Measurements from ENCODE around the gene CPLX1. TPM values are rescaled to one million over a fixed set of nuclear protein-coding genes. Genes with fewer than 3 reads are reported as not detected.
"Not testable (repeated sequence)": the region's sequence is repeated elsewhere in the genome, so short reads cannot be mapped to it uniquely, and the experiment has no call there.

CPLX1 gene
- polyA plus RNA-seq, 4 donors: 0.86 to 3.2 (median 1.7) TPM

GRCh38 chr4:781493-782216 is 44.3 kb downstream of the CPLX1 start:
- peak; percentile 97 to 99 (median 98) for DNase-seq (ENCODE audit: low read depth in 4 of 4, low spot score in 3 of 4)

DNA sequence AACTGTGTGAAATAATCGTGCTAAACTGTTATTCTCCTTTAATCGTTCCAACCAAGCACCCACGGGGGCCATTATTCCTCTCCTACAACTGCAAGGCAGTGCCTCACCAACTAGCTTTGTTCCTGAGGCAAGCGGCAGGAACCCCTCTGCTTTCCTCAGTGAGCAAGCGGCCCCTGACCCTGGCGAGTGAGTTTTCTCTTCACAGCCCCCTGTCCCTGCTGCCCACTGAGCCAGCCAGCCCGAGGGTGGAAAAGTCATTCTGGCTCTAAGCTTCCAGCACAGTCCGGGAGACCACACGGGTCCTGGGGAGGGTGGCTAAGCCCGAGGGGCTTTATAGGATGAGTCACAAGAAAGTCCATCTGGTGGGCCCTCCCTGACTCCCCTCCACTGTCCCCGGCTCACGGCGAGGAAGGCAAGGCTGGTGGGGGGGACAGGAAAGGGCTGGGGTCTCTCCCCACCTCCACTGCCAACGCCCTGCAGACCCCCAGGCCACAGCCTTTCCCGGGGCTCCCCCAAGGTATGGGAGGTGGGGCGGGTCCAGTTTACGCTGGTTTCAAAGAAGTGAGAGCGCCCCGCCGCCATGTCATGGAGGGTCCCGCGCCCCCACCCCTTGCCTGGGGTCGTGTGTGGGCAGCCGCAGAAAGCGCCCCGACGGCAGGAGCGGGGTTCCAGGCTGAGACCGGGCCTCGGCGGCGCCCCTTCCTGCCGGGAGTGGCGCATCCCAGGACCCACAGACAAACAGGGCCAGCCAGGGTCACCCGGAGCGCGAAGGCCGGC is 45.0 kb downstream of the CPLX1 start:
- DNase-seq (ENCODE audit: low read depth in 4 of 4, low spot score in 3 of 4): no peak

- not testable (repeated sequence) for DNase-seq (ENCODE audit: low read depth in 4 of 4, low spot score in 3 of 4)
These were observed 45.7 kb downstream of the CPLX1 start for GRCh38 chr4:780255-780654.

- DNase-seq (ENCODE audit: low read depth in 4 of 4, low spot score in 3 of 4): no peak
These were observed 46.4 kb downstream of the CPLX1 start for GRCh38 chr4:779555-779954.

GRCh38 chr4:777520-778262 is 48.2 kb downstream of the CPLX1 start:
- no peak for DNase-seq (ENCODE audit: low read depth in 4 of 4, low spot score in 3 of 4)

DNA sequence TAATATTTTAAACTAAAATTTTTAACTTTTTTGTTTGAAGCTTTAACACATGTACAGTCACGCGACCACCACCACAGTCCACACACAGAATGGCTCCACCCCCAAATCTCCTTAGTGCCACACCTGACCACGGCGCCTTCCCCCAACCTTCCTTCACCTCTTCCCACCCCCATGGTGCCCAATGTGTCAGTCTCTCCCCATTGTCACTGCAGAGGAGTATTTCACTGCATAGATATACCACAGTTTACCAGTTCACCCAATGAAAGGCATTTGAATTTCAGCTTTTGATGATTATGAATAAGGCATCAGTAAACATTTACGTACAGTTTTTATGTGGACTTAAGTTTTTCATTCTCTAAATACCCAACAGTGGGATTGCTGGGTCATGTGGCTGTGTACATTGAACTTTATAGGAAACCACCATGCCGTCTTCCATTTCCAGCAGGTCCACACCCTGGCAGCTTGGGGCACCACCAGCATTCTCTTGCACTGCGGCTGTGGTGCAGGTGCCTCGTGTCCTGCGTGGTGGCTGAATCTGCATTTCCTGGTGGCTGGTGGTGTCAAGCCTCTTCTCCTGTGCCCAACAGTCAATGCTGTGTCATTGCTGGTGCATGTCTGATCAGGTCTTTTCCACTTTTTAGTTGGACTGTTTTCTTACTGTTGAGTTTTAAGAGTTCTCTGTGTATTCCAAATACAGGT is 49.0 kb downstream of the CPLX1 start:
- no peak for DNase-seq (ENCODE audit: low read depth in 4 of 4, low spot score in 3 of 4)

DNA sequence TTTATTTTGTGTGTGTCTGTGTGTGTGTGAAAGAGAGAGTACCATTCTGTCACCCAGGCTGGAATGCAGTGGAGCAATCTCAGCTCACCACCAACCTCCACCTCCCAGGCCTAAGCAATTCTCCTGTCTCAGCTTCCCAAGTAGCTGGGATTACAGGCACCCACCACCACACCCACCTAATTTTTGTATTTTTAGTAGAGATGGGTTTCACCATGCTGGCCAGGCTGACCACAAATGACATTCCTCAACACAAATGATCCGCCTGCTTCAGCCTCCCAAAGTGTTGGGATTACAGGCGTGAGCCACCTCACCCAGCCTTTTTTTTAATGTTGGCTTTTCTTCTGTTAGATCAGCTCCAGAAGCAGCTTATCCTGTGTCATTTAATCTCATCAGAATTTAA is 50.4 kb downstream of the CPLX1 start:
- not testable (repeated sequence) for DNase-seq (ENCODE audit: low read depth in 4 of 4, low spot score in 3 of 4)

DNA sequence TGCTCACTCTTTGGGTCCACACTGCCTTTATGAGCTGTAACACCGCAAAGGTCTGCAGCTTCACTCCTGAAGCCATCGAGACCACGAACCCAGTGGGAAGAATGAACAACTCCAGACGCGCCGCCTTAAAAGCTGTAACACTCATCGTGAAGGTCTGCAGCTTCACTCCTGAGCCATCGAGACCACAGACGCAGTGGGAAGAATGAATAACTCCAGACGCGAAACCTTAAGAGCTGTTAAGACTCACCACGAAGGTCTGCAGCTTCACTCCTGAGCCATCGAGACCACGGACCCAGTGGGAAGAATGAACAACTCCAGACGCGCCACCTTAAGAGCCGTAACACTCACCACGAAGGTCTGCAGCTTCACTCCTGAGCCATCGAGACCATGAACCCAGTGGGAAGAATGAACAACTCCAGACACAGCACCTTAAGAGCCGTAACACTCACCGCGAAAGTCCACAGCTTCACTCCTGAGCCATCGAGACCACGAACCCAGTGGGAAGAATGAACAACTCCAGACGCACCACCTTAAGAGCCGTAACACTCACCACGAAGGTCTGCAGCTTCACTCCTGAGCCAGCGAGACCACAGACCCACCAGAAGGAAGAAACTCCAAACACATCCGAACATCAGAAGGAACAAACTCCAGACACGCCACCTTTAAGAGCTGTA is 51.4 kb downstream of the CPLX1 start:
- DNase-seq (ENCODE audit: low read depth in 4 of 4, low spot score in 3 of 4): not testable (repeated sequence)

- no peak for DNase-seq (ENCODE audit: low read depth in 4 of 4, low spot score in 3 of 4)
These were observed 52.7 kb downstream of the CPLX1 start for GRCh38 chr4:773214-773613.

GRCh38 chr4:772776-773175 is 53.2 kb downstream of the CPLX1 start:
- no peak for DNase-seq (ENCODE audit: low read depth in 4 of 4, low spot score in 3 of 4)

- DNase-seq (ENCODE audit: low read depth in 4 of 4, low spot score in 3 of 4): no peak
These were observed 53.8 kb downstream of the CPLX1 start for GRCh38 chr4:772118-772517.

DNA sequence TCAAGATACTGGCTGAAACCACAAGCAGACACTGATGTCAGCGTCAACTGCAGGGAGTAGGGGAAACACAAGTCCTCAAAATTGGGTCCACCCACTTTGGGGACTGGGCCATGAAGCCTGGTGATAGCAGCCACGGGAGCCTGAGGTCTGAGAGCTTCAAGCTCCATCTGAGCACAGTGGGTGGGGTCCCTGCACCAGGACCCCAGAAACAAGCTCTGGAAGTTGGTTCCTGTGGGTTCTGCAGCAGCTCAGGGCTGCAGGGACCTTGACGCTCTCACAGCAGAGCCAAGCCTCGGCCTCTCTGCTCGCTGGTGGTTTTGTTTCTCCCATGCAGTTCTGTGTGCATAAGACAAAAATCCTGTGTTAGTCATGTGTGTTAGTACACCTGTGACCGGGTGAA is 54.5 kb downstream of the CPLX1 start:
- DNase-seq (ENCODE audit: low read depth in 4 of 4, low spot score in 3 of 4): no peak

GRCh38 chr4:770022-770421 is 55.9 kb downstream of the CPLX1 start:
- DNase-seq (ENCODE audit: low read depth in 4 of 4, low spot score in 3 of 4): no peak

DNA sequence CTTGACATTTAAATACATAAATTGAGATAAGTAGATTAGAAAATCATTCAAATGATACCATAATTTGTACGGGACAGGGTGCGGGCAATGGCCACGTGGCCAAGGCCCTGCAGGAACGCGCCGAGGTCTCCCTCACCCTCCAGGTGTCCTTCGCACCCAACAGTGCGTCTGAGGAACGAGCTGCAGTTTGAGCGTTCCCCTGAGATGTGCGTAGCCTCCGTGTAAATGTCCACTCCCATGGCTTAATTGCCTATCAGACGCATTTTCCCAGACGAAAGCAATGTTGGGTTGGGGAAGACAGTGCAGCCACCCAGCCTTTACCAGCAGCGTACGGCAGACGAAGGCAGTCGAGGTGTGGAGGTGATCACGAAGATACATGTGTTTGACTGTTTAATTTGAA is 56.4 kb downstream of the CPLX1 start:
- no peak for DNase-seq (ENCODE audit: low read depth in 4 of 4, low spot score in 3 of 4)

DNA sequence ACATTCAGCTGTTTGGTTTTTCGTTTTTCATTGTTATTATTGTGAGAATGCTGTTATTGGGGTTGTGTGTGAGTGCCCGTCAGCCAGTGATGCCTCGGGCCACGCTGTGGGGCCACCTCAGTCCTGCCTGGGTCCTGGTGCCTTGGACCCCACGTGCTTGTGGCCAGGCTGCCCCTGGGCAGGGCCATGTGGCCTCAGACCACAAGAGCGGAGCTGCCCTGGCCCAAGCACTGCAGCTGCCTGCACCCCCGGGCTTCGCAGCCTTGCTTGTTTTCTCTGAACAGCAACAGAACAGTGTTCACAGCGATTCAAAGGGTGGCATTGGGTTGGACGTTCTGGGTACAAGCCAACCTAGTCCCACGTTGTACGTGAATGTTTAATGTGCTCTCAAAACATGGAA is 56.9 kb downstream of the CPLX1 start:
- no peak for DNase-seq (ENCODE audit: low read depth in 4 of 4, low spot score in 3 of 4)

DNA sequence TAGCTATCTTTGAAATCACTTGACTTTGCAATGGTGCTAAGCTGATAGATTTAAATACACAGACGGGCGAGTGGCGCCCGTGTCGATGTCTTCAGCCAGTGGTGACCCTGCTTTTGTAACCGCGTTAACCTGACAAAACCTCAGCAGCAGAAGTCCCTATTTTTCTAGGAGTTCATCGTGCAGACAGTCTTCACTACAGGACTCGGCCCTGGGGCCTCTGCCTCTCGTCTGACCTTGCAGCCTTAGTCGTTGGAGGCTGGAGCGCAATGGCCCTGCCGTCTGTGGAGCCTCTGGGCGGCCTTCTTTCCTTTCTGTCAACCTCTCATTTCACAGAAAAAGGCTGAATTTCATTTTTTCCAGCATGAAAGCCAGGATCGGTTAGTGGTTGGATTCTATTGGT is 57.9 kb downstream of the CPLX1 start:
- no peak for DNase-seq (ENCODE audit: low read depth in 4 of 4, low spot score in 3 of 4)

DNA sequence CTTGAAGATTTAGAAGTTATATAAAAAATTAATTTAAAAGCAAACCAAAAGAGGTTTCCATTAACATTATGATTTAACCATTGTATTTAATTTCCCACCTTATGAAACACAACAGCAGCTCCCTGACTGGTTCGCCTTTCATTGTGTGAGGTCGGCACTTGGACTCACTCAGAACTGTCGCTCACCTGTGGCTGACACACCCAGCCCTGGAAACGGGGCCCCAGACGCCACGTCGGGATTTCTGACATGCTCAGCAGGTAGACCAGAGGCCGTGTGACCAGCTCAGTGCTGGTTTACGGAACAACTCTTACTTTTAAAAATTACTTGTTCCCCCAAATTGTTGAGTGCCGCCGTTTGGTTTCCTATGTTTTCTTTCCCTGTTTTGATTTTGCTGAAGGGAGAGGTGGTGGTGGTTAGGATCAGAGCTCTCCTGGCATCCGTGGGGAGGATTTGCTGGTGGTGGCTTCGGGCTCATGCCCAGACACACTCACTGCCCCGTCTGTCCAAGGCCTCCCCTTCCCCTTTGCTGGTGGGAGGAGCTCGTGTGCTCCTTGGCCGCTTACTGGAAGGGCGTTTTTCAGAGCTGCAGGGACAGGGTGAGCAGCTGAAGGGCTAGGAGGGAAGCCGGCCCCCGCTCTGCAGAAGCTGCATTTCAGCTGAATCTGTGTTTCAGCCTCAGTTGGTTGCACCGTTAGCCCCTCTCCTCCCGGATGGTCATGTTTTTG is 59.2 kb downstream of the CPLX1 start:
- no peak for DNase-seq (ENCODE audit: low read depth in 4 of 4, low spot score in 3 of 4)

- DNase-seq (ENCODE audit: low read depth in 4 of 4, low spot score in 3 of 4): no peak
These were observed 59.8 kb downstream of the CPLX1 start for GRCh38 chr4:766152-766515.

GRCh38 chr4:764405-765169 is 61.3 kb downstream of the CPLX1 start:
- DNase-seq (ENCODE audit: low read depth in 4 of 4, low spot score in 3 of 4): no peak
